Activated CD8-positive, alpha-beta memory T cell treated with anti-CD3 and anti-CD28 coated beads for 48 hours (primary cell): ENCODE data around the gene ACAP1.

ENCODE experiments used
- DNase-seq, 3 experiments: peaks; one replicate each; pipeline ENCODE4 v3.0.0-alpha.2; 2020; ENCODE audit warnings: low read depth in 2 of 3, low spot score in 2 of 3

ACAP1 gene, protein sequence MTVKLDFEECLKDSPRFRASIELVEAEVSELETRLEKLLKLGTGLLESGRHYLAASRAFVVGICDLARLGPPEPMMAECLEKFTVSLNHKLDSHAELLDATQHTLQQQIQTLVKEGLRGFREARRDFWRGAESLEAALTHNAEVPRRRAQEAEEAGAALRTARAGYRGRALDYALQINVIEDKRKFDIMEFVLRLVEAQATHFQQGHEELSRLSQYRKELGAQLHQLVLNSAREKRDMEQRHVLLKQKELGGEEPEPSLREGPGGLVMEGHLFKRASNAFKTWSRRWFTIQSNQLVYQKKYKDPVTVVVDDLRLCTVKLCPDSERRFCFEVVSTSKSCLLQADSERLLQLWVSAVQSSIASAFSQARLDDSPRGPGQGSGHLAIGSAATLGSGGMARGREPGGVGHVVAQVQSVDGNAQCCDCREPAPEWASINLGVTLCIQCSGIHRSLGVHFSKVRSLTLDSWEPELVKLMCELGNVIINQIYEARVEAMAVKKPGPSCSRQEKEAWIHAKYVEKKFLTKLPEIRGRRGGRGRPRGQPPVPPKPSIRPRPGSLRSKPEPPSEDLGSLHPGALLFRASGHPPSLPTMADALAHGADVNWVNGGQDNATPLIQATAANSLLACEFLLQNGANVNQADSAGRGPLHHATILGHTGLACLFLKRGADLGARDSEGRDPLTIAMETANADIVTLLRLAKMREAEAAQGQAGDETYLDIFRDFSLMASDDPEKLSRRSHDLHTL

GRCh38 chr17:7336240-7337175 is at the start of gene ACAP1:
TSS of gene ACAP1 (plus strand) at chr17:7336529. CDS start at chr17:7336735, 206 bp downstream.
- DNase-seq: peak; percentile 62 to 73 (median 64)

- no peak for DNase-seq
Measured at GRCh38 chr17:7289256-7290032, 46.9 kb upstream of the ACAP1 start.

- no peak for DNase-seq
Measured at GRCh38 chr17:7290166-7290565, 46.2 kb upstream of the ACAP1 start.

- no peak for DNase-seq
Measured at GRCh38 chr17:7290685-7291084, 45.6 kb upstream of the ACAP1 start.

DNA sequence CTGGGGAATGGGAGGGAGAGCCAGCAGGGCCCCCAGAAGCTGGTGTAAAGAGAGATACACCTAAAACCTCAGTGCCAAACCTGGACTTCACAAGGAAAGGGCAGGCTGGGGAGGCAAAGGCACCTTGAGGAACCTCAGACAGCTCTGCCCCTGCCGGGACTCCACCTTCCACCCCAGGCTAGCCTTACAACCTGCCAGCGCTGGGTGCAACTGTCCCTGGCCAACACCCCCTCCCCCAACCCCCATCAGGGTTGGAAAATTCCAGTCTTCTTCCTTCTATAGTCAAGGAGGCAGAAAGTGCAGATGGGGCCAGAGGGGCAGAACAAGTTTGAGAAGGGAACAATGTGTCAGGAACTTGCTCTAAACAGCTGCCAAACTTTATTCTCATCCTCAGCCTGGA is 44.1 kb upstream of the ACAP1 start:
- no peak for DNase-seq

GRCh38 chr17:7292729-7293128 is 43.6 kb upstream of the ACAP1 start:
- DNase-seq: no peak

DNA sequence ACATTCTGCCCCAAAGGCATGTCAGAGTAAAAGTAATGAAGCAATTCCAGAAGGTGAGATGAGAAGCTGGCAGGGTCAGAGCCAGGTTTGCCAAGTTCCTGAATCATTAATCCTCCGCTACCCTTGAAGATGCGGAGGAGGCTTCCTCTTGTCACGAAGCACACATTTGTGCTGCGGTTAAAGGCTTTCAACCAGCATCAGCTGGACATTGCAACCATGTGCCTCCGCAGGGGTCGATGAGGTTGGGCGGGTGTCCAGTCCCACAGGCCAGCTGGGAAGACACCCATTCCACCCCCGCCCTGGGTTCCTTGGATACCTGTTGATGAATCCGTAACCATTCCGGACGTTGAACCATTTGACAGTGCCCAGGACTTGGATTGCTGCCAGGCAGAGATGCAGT is 43.2 kb upstream of the ACAP1 start:
- DNase-seq: no peak

DNA sequence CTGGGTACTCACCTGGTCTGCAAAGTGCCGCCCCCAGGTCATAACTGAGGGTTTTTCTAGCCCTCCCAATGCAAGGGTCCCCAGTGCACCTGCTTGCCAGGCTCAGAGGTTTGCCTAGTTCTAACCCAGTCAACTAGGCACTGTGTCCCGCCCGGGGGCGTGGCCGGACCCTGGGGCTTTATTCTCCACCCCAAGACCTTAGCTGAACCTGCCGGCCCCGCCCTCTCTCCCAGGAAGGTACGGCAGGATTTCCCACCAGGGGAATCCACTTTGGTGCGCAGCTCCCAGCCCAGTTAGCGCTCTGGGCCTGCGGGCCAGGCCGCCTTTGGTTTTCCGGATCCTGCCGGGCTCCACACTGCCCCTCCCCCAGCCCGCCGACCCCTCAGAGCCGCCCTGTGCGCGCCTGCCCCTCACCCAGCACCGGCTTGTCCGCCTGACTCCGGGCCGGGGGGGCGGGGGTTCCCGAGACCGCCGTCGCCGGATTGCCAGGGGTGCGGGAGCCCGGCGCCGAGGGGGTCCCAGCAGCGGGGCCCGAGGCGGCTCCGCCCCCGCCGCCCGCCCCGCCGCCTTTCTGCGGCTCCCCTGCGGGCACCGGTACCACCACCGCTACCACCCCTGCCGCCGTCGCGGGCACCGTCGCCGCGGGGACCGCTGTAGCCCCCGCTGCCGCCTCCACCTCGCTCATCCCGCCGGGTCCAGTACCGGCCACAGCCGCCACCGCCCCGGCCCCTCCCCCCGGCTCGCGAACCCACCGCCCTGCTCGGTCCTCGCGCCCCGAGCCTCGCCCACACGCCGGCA is 42.3 kb upstream of the ACAP1 start:
- DNase-seq: no peak

DNA sequence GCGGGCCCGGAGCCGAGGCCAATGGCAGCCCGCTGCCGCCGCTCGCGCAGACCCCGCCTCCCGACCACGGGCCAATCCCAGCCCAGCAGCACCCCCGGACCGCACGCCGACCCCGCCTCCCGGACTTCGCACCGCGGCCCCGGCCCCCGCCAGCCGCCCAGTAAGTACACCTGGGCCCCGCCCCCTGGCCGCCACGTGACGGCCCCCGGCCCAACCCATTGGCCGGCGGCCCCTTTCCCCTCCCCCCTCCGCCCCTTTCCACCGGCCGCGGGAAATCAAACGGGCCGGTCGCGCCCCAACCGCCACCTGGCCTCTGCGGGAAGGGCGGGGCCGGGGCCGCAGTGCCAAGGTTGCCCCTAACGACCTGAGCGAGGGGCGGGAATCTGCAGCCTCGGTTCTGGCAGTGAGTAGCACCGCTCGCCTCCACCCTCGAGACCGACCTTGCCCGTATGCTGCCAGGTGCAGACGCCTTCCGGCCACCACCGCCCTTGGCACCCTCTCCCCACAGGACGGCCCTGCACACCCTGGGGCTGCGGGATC is 41.6 kb upstream of the ACAP1 start, which contains the start of gene YBX2:
YBX2 (minus strand) TSS at position 26 of the 540 bp plus-strand sequence. CDS start 139 bp downstream, outside the sequence.
- DNase-seq: peak in 1 of 3 experiments; percentile 55

- no peak for DNase-seq
Measured at GRCh38 chr17:7295230-7296180, 40.8 kb upstream of the ACAP1 start.

GRCh38 chr17:7296189-7296861 is 40.0 kb upstream of the ACAP1 start:
- DNase-seq: peak in 1 of 3 experiments; percentile 59

GRCh38 chr17:7304179-7304578 is 32.1 kb upstream of the ACAP1 start:
- DNase-seq: no peak

GRCh38 chr17:7306911-7307685 is 29.2 kb upstream of the ACAP1 start, which contains the start of gene EIF5A:
TSS of gene EIF5A (plus strand) at chr17:7307628. CDS start at chr17:7309636, 2,008 bp downstream.
- peak; percentile 99 to 100 (median 100) for DNase-seq

DNA sequence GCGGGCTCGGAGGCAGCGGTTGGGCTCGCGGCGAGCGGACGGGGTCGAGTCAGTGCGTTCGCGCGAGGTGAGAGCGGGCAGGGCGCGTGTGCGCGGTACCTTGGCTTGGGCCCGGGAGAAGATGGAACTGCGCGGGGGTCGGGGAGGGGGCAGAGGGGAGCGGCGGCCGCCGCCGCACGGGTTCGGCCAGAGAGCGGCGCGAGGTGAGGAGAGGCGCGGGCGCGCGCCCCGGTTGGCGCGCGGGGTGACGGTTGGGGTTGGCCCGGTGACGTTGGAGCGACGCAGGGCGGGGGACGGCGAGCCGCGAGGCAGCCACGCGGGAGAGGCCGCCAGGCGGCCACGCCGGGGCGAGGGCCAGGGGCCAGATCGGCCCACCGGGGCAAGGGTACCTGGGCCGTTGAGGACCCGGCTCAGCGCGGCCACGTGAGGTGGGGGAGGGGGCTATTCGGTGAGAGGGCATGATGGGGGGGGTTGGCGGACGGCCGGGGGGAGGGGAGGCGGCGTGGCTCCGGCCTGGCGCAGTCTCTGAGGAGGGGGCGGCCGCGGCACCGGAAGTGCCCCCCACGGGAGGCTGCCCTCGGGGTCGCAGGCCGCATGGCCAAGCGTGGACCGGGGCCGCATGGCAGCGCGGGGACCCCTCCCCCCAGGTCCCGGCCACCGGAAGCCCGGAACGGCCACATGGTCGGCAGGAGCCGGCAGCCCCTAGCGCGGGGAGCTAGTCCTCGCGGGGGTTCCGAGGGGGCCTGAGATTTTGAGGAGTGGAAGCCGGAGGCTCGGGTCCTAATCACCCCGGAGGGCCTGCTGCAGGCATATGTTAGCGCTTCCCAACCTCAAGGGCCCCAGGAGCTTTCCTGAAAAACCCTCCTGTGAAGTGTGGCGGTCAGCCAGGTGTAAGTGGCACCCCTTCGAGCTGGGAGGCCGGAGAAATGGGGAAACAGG is 28.4 kb upstream of the ACAP1 start:
- peak in 1 of 3 experiments; percentile 32 for DNase-seq

GRCh38 chr17:7308625-7309433 is 27.5 kb upstream of the ACAP1 start:
- peak in 2 of 3 experiments; percentile 52 to 69 for DNase-seq
